Tibial artery (tissue), 4 donors: Measurements from ENCODE around the gene PIM1.

Experiments used
- DNase-seq, 2 donors: peaks; one replicate each; pipeline ENCODE4 v3.0.0-alpha.2; 2019
- H3K27ac ChIP-seq, 2 donors: fragments of 200-600 bp; sonication (generic) in 1 of 2; 1 replicate in 1 of 2; 2 replicates in 1 of 2; pipeline ENCODE4 v1.5.1; 2018 to 2019; ENCODE audit warnings: mild to moderate bottlenecking in 1 of 2
- H3K27me3 ChIP-seq, 2 donors: fragments of 200-600 bp; sonication (generic) in 1 of 2; one replicate each; pipeline versions ENCODE4 v1.5.1 to v1.6.0; 2016 to 2019
- H3K36me3 ChIP-seq, 3 donors: fragments of 200-600 bp; sonication (generic) in 2 of 3; one replicate each; pipeline ENCODE4 v1.5.1; 2016 to 2019; ENCODE audit warnings: mild to moderate bottlenecking in 2 of 3
- H3K4me1 ChIP-seq, 4 donors: fragments of 200-600 bp; sonication (generic) in 2 of 4; 1 replicate in 3 of 4; 2 replicates in 1 of 4; pipeline ENCODE4 v1.5.1; 2016 to 2019
- H3K4me3 ChIP-seq, 2 donors: fragments of 200-600 bp; sonication (generic) in 1 of 2; 1 replicate in 1 of 2; 2 replicates in 1 of 2; pipeline ENCODE4 v1.5.1; 2018 to 2019; ENCODE audit warnings: mild to moderate bottlenecking in 2 of 2
- H3K9me3 ChIP-seq, 3 donors: fragments of 200-600 bp; sonication (generic) in 1 of 3; one replicate each; pipeline ENCODE4 v1.5.1; 2016 to 2019
- intact Hi-C: fragments of 100-400 bp; cut with DNase I; formaldehyde crosslinking; loops from one replicate; pipeline ENCODE4 v1.15.0; 2023; ENCODE audit warnings: low total_unique reads
- TF ChIP-seq, protein P1 (sequence below), 2 experiments: fragments of 200-600 bp in 1 of 2; fragments of 450-650 bp in 1 of 2; IDR thresholded peaks; one replicate each; pipeline ENCODE4 v1.5.1; 2017 to 2019; ENCODE audit warnings: antibody characterized with exemption in 2 of 2, mild to moderate bottlenecking in 1 of 2, moderate library complexity in 1 of 2

The PIM1 gene

GRCh38 chr6:37208793-37209192 lies 38.8 kb downstream of the PIM1 start:
- intact Hi-C loops: loop anchor here (10.0 kb wide), 1 partner anchor 154 kb away; no protein-coding TSS in a partner anchor
- Histone ChIP-seq H3K9me3 (no peaks in the 10 kb centered on the region), H3K4me3 (no peak overlapping the region), H3K36me3 (no peaks in the 10 kb centered on the region), H3K27ac (no peak overlapping the region), H3K4me1 (peaks cover 0 to 7% (median 3%) of the 10 kb centered on the region in 4 donors), H3K27me3 (no peaks in the 10 kb centered on the region)
- no peak for DNase-seq
- TF ChIP-seq, protein P1, sequence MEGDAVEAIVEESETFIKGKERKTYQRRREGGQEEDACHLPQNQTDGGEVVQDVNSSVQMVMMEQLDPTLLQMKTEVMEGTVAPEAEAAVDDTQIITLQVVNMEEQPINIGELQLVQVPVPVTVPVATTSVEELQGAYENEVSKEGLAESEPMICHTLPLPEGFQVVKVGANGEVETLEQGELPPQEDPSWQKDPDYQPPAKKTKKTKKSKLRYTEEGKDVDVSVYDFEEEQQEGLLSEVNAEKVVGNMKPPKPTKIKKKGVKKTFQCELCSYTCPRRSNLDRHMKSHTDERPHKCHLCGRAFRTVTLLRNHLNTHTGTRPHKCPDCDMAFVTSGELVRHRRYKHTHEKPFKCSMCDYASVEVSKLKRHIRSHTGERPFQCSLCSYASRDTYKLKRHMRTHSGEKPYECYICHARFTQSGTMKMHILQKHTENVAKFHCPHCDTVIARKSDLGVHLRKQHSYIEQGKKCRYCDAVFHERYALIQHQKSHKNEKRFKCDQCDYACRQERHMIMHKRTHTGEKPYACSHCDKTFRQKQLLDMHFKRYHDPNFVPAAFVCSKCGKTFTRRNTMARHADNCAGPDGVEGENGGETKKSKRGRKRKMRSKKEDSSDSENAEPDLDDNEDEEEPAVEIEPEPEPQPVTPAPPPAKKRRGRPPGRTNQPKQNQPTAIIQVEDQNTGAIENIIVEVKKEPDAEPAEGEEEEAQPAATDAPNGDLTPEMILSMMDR (IDR thresholded peaks at IDR 0.05): no peak

DNA sequence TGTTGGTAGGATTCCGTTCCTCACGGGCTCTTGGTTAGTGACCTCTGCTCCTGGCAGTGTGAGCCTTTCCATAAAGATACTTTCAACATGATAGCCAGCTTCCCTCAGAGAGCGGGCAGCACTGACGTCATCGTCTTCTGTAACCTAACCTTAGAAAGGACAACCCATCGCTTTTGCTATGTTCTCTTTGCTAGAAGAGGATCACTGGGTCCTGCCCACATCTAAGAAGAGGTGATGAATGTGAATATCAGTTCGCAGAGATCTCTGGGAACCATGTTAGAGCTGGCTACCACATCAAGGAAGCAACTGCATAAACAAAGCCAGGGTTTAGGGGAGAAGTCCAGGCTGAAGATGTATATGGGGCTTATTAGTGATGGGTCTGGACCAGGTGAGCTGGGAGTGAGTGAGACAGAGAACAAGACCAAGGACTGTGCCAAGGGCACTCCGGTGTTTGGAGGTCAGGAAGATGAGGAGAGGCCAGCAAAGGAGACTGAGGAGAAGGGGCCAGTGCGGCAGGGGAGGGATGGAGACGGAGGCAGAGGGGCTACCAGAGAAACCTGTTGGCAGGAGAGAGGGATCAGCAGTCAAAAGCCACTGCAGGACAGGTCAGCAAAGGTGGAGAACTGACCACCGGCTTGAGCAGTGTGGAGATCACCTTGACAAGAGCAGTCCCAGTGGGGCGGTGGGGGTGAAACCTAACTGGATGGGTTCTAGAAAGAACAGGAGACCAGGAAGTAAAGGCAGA lies 39.7 kb downstream of the PIM1 start:
- no peak for DNase-seq
- H3K27me3 ChIP-seq: no peaks in the 10 kb centered on the region
- intact Hi-C loops: loop anchor here (10.0 kb wide), 1 partner anchor 155 kb away; no protein-coding TSS in a partner anchor
- H3K4me1 ChIP-seq: peaks cover 0 to 7% (median 3%) of the 10 kb centered on the region in 4 donors
- no peak overlapping the region for H3K27ac ChIP-seq
- TF ChIP-seq, protein P1 (IDR thresholded peaks at IDR 0.05): no peak
- no peaks in the 10 kb centered on the region for H3K9me3 ChIP-seq
- no peaks in the 10 kb centered on the region for H3K36me3 ChIP-seq
- no peak overlapping the region for H3K4me3 ChIP-seq

- DNase-seq: peak; percentile 73 to 75
Observed at GRCh38 chr6:37210313-37210968, 40.5 kb downstream of the PIM1 start.

GRCh38 chr6:37212268-37212667 lies 42.3 kb downstream of the PIM1 start:
- Histone ChIP-seq H3K9me3 (no peaks in the 10 kb centered on the region), H3K27ac (no peak overlapping the region), H3K27me3 (no peaks in the 10 kb centered on the region), H3K4me3 (no peak overlapping the region), H3K36me3 (no peaks in the 10 kb centered on the region), H3K4me1 (peaks cover 0 to 7% (median 3%) of the 10 kb centered on the region in 4 donors)
- TF ChIP-seq, protein P1 (IDR thresholded peaks at IDR 0.05): no peak
- intact Hi-C loops: no loop called here
- DNase-seq: no peak

More at GRCh38 chr6:37210313-37210968, 40.5 kb downstream of the PIM1 start:
- H3K36me3 ChIP-seq: no peaks in the 10 kb centered on the region
- peaks cover 0 to 7% (median 3%) of the 10 kb centered on the region in 4 donors for H3K4me1 ChIP-seq
- intact Hi-C loops: no loop called here
- no peak overlapping the region for H3K27ac ChIP-seq
- TF ChIP-seq, protein P1 (IDR thresholded peaks at IDR 0.05): peak; percentile 93 to 95
- no peaks in the 10 kb centered on the region for H3K9me3 ChIP-seq
- H3K27me3 ChIP-seq: no peaks in the 10 kb centered on the region
- H3K4me3 ChIP-seq: no peak overlapping the region

DNA sequence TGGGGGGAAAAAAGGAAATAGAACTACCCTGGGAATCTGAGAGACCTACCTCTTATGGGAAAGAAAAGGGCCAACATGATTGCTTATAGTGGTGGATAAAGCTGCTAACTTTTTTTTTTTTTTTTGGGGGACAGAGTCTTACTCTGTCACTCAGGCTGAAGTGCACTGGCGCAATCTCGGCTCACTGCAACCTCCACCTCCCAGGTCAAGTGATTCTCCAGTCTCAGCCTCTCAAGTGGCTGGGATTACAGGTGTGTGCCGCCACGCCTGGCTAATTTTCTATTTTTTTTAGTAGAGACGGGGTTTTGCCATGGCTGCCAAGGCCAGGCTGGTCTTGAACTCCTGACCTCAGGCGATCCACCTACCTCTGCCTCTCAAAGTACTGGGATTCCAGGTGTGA lies 48.1 kb downstream of the PIM1 start:
- DNase-seq: no peak
- TF ChIP-seq, protein P1 (IDR thresholded peaks at IDR 0.05): no peak
- Histone ChIP-seq H3K27me3 (no peaks in the 10 kb centered on the region), H3K4me1 (peaks cover 0 to 8% (median 5%) of the 10 kb centered on the region in 4 donors), H3K9me3 (no peaks in the 10 kb centered on the region), H3K36me3 (no peaks in the 10 kb centered on the region), H3K27ac (no peak overlapping the region), H3K4me3 (no peak overlapping the region)
- intact Hi-C loops: no loop called here
